GM18505 (cell line): ENCODE measurements around the gene NIPA2.

Source experiments
- ATAC-seq: cut with Tn5 transposase; IDR thresholded peaks from one replicate; pipeline ENCODE4 v1.9.1; 2021; ENCODE audit not compliant: unreplicated experiment
- POLR2A ChIP-seq: IDR thresholded peaks from 4 replicates; pipeline ENCODE4 v1.6.1; 2011; ENCODE audit warnings: borderline replicate concordance; ENCODE audit not compliant: insufficient read depth, insufficient read length; ENCODE audit errors: extremely low read depth

Gene NIPA2

GRCh38 chr15:22811640-22812039, 26.8 kb upstream of the NIPA2 start:
- no peak for TF ChIP-seq POLR2A
- no peak for ATAC-seq

- ATAC-seq, result no peak
- no peak for TF ChIP-seq POLR2A
Measured at GRCh38 chr15:22813844-22814243, 24.6 kb upstream of the NIPA2 start.

GRCh38 chr15:22815766-22816165, 22.7 kb upstream of the NIPA2 start:
- ATAC-seq, result no peak
- no peak for TF ChIP-seq POLR2A

GRCh38 chr15:22819651-22820050, 18.8 kb upstream of the NIPA2 start:
- no peak for ATAC-seq
- TF ChIP-seq POLR2A, result no peak

GRCh38 chr15:22823495-22824128, 14.9 kb upstream of the NIPA2 start:
- ATAC-seq, result no peak
- TF ChIP-seq POLR2A, result no peak

- no peak for TF ChIP-seq POLR2A
- no peak for ATAC-seq
Measured at GRCh38 chr15:22827125-22827524, 11.3 kb upstream of the NIPA2 start.

- TF ChIP-seq POLR2A, result no peak
- no peak for ATAC-seq
Measured at GRCh38 chr15:22831473-22831872, 7.0 kb upstream of the NIPA2 start.

GRCh38 chr15:22839046-22839695, 705 bp downstream of the NIPA2 start:
- ATAC-seq, result peak; percentile 0
- no peak for TF ChIP-seq POLR2A

- TF ChIP-seq POLR2A, result no peak
- no peak for ATAC-seq
Measured at GRCh38 chr15:22844421-22845288, 6.2 kb downstream of the NIPA2 start.

- no peak for TF ChIP-seq POLR2A
- peak; percentile 51 for ATAC-seq
Measured at GRCh38 chr15:22845289-22845900, 6.9 kb downstream of the NIPA2 start.

- ATAC-seq, result no peak
- TF ChIP-seq POLR2A, result no peak
Measured at GRCh38 chr15:22846073-22846472, 7.6 kb downstream of the NIPA2 start.

- no peak for ATAC-seq
- TF ChIP-seq POLR2A, result no peak
Measured at GRCh38 chr15:22850055-22850454, 11.6 kb downstream of the NIPA2 start.

- no peak for ATAC-seq
- TF ChIP-seq POLR2A, result no peak
Measured at GRCh38 chr15:22851513-22851912, 13.0 kb downstream of the NIPA2 start.
